Thyroid gland (tissue), 4 donors: Measurements from ENCODE around the gene CPT1C.

Experiments
- CTCF ChIP-seq, 6 experiments: fragments of 200-600 bp in 3 of 6; fragments of 450-650 bp in 3 of 6; sonication (generic) in 3 of 6; IDR thresholded peaks; one replicate each; pipeline ENCODE4 v1.5.1; 2016 to 2019; ENCODE audit warnings: antibody characterized with exemption in 6 of 6, mild to moderate bottlenecking in 2 of 6, inconsistent platforms in 1 of 6, moderate library complexity in 1 of 6
- POLR2A ChIP-seq, 2 donors: fragments of 450-650 bp; IDR thresholded peaks; one replicate each; pipeline ENCODE4 v1.6.1; 2017; ENCODE audit warnings: antibody characterized with exemption in 2 of 2, mild to moderate bottlenecking in 2 of 2, moderate library complexity in 1 of 2

- TF ChIP-seq CTCF (IDR thresholded peaks at IDR 0.05), result no peak
- TF ChIP-seq POLR2A (IDR thresholded peaks at IDR 0.05), result no peak
Measured at GRCh38 chr19:49651820-49652550, 38.9 kb upstream of the CPT1C start.
